ENCODE data around the gene SLC51B. TPM values are rescaled to one million over a fixed set of nuclear protein-coding genes. Genes with fewer than 3 reads are reported as not detected.

SLC51B gene
- total RNA-seq, 4 donors from 2014 or later: not detected

GRCh38 chr15:65102912-65103311 lies 57.7 kb downstream of the SLC51B start:
- peaks cover 0 to 61% of the 10 kb centered on the region in 2 donors for H3K36me3 ChIP-seq
- intact Hi-C loops (cut with DNase I; ENCODE audit: low total_unique reads): no loop called here
- DNase-seq: no peak

More at GRCh38 chr15:65102912-65103311, 57.7 kb downstream of the SLC51B start:
- H3K4me1 ChIP-seq: no peaks in the 10 kb centered on the region
- ATAC-seq: no peak
- in situ Hi-C loops (cut with MboI; ENCODE audit: low sequenced_read_pairs in 4 of 4): no loop called here
- H3K27me3 ChIP-seq: no peaks in the 10 kb centered on the region
- no peaks in the 10 kb centered on the region for H3K9me3 ChIP-seq
- TF ChIP-seq CTCF (IDR thresholded peaks at IDR 0.05 in 4 of 5, conservative IDR thresholded peaks at IDR 0.05 in 1 of 5): no peak
- H3K27ac ChIP-seq: no peak overlapping the region
- no peak overlapping the region for H3K4me3 ChIP-seq

Other genes starting within 250 kb of the SLC51B start
- gene PIF1, start 219.7 kb upstream of the SLC51B start, total RNA-seq: under 1 TPM in 2 of 4 donors, not detected in 2; 0.17 to 0.26 TPM
- 1 to 10 TPM; 2.0 to 5.4 (median 3.3) TPM for gene PLEKHO2, start 203.5 kb upstream of the SLC51B start, total RNA-seq
- gene ANKDD1A, start 133.5 kb upstream of the SLC51B start, total RNA-seq: under 1 TPM in 3 of 4 donors, not detected in 1; 0.11 to 0.39 (median 0.36) TPM
- gene SPG21, start 55.5 kb upstream of the SLC51B start, total RNA-seq: 10 to 100 TPM; 61.9 to 84.4 (median 72.5) TPM
- gene MTFMT, start 15.7 kb upstream of the SLC51B start, total RNA-seq: 10 to 100 TPM; 17.3 to 34.0 (median 27.9) TPM
- gene RASL12, start 22.6 kb downstream of the SLC51B start, total RNA-seq: 1 to 10 TPM; 2.8 to 8.2 (median 5.4) TPM
- gene KBTBD13, start 31.4 kb downstream of the SLC51B start, total RNA-seq: 1 to 10 TPM in 2 of 4 donors, under 1 TPM in 2; 0.46 to 1.4 (median 1.1) TPM
- 1 to 10 TPM in 2 of 4 donors, under 1 TPM in 2; 0.65 to 3.3 (median 1.4) TPM for gene UBAP1L, start 69.8 kb downstream of the SLC51B start, total RNA-seq
- 10 to 100 TPM; 10.4 to 15.7 (median 12.4) TPM for gene PDCD7, start 88.4 kb downstream of the SLC51B start, total RNA-seq
- 100 to 1,000 TPM in 1 of 4 donors, 10 to 100 TPM in 3; 49.3 to 116 (median 63.3) TPM for gene CLPX, start 140.0 kb downstream of the SLC51B start, total RNA-seq
- 10 to 100 TPM in 3 of 4 donors, 1 to 10 TPM in 1; 5.4 to 49.9 (median 41.6) TPM for gene CILP, start 166.1 kb downstream of the SLC51B start, total RNA-seq
- gene PARP16, start 241.5 kb downstream of the SLC51B start, total RNA-seq: 1 to 10 TPM; 2.6 to 3.3 (median 3.0) TPM